Brain pericyte (primary cell): Measurements from ENCODE around the gene PAIP2B.
"Not testable (repeated sequence)": the region's sequence is repeated elsewhere in the genome, so short reads cannot be mapped to it uniquely, and the experiment has no call there.

ENCODE experiments used
- DNase-seq: peaks from one replicate; pipeline ENCODE4 v3.0.0-alpha.2; 2012; ENCODE audit warnings: low read depth, low spot score

Gene PAIP2B

GRCh38 chr2:71220743-71221142 is 6.2 kb downstream of the PAIP2B start:
- no peak for DNase-seq

DNA sequence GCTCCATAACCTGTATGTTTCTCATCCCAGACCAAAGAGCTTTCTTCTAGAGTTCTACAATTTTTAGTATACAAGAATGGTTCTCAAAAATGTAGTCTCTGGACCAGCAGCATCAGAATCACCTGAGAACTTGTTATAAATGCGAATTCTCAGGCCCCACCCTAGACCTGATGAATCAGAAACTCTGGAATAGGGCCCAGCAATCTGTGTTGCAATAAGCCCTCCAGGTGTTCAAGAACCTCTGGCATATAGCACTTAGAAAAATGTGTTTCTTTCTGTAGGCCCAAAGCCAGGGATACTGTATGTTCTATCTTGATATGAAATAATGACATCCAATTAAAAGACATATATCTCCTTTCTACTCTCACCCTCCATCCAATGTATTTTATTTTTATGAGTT is 10.4 kb downstream of the PAIP2B start:
- DNase-seq, result no peak

DNA sequence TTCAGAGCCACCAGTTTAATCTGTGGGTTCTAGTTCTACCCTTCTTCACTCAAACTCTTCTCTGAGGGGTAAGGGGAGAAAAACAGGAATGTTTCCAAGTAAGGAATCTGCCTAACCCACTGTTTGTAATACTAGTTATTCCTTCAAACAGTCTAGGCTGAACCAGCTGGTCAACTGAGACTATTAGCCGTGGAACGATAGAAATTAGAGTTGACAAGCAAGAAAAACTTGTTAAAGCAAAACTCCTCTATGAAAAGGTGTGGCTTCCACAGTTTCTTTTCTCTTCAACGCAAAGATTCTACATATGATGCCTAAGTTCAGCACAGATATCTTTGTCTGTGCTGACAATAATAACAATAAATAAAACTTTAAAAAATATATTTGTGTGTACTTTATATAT is 11.5 kb downstream of the PAIP2B start:
- no peak for DNase-seq

GRCh38 chr2:71212336-71212735 is 14.6 kb downstream of the PAIP2B start:
- no peak for DNase-seq

- DNase-seq, result no peak
Observed at GRCh38 chr2:71210292-71210691, 16.6 kb downstream of the PAIP2B start.

DNA sequence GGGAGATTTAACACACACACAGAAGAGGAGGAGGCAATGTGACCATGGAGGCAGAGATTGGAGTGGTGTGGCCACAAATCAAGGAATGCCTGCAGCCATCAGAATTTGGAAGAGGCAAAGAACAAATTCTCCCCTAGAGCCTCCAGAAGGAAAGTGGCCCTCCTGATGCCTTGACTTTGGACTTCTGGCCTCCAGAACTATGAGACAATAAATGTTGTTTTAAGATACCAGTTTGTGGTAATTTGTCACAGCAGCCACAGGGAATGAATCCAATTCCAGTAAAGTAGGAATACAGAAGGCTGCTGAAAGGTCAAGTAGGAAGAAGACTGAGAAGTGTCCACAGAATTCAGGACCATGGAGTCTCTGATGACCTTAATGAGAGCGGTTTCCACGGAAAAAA is 18.1 kb downstream of the PAIP2B start:
- no peak for DNase-seq

DNA sequence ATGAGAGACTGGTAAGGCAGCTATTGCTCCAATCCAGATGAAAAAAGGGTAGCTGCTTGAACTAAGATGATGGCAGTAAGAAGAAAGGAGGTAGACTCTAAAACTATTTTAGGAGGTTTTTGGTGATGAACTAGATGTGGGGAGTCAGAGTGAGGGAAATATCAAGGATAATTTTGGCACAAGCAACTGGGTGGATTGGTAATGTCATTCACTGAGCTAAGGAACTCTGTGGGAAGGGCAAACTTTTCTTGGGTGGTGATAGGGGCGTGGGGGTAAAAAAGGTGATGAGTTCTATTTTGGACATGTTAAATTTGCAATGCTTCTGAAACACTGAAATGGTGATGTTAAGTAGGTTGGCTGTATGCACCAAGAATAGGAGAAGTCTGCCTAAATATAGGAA is 19.3 kb downstream of the PAIP2B start:
- DNase-seq, result no peak

DNA sequence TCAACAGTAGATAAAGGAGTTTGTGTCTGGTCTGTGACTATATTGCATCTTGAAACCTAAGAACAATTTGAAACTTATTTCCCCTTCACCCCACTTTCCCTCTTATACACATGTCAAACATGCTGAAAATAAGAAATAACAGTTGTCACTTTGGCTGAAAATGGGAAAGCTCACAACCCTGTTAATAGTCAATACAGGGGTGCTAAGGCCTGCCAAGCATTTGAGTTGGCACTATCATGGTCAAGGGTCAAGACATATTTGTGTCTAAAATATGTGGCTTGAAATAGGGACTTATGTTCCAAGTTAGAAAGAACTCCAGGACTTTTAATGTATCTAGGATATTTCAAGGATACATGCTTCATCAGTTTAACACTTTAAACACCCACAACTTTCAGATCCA is 20.6 kb downstream of the PAIP2B start:
- DNase-seq, result no peak

DNA sequence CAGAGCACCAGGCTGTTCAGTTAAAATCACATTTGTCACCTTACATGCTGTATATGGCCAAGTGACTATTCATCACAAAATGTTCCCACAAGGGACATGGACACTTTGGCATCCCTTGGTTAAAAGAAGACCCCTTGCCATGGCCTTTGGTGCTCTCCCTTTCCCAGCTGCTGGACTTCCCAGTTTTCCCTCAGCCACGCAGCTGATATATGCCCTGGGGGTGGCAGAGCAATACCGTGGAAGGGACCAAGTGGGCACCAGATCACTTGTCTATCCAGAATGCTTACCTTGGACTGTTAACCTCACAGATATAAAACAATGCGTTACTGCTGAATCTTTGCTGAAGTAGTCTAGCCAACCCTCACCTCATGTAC is 35.3 kb downstream of the PAIP2B start:
- no peak for DNase-seq

- DNase-seq, result no peak
Observed at GRCh38 chr2:71190656-71191569, 36.0 kb downstream of the PAIP2B start.

- DNase-seq, result no peak
Observed at GRCh38 chr2:71187589-71187988, 39.3 kb downstream of the PAIP2B start.

- no peak for DNase-seq
Observed at GRCh38 chr2:71186973-71187372, 39.9 kb downstream of the PAIP2B start.

GRCh38 chr2:71183306-71184115 is 43.4 kb downstream of the PAIP2B start:
- not testable (repeated sequence) for DNase-seq

DNA sequence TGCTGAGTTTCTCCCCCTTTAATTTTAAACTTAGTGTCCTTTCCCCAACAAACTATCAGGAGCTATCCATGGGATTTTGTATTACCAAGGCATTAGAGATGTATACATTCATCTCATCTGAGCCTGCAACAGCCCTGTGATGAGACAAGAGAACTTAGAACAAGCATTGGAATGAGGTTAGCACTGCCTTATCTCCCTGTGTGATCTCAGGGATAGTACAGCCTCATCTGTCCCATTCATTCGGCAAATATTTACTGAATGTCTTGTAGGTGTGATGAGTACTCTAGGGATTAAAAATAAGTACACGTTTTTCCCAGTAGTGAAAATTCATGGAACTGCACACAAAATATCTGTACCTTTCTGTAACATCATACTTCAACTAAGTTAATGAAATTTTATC is 45.6 kb downstream of the PAIP2B start:
- DNase-seq, result no peak

DNA sequence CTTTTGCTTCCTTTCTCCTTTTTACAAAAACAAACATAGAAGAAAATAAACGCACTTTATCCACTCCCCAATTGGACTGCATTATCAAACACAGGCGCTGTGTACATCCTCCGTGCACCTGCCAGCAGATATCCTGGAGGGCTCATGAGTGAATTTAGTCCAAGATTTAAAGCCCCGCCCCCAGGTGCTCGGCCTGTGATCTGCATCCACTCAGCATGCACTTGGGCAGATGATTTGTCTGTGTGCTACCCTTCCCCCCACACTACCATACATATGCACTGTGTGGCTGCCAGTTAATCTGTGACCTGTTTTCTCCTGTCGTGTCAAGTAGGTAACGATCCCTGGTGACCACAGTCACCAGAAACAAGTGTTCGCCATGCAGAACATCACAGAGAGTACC is 48.1 kb downstream of the PAIP2B start:
- DNase-seq, result not testable (repeated sequence)

- DNase-seq, result no peak
Observed at GRCh38 chr2:71174207-71174606, 52.7 kb downstream of the PAIP2B start.

GRCh38 chr2:71173096-71173495 is 53.8 kb downstream of the PAIP2B start:
- DNase-seq, result no peak

DNA sequence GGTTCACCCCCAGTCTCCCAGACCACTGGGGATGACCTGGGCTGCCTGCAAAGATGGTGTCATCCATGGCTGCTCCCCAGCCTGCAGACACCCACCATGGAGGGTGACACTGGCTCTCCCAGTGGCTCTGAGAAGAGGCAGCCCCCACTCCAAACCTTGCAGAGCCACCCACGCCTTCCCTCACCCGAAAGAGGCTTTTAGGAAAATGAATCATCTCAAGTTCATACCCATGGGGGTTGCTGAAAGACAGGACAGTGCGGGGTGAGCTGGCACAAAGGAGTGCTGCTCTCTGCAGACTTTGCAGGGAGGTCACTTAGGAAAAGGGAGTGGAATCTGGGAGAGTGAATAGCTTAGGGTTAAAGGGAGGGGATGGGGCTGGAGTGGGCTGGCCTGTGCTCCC is 60.1 kb downstream of the PAIP2B start:
- no peak for DNase-seq

DNA sequence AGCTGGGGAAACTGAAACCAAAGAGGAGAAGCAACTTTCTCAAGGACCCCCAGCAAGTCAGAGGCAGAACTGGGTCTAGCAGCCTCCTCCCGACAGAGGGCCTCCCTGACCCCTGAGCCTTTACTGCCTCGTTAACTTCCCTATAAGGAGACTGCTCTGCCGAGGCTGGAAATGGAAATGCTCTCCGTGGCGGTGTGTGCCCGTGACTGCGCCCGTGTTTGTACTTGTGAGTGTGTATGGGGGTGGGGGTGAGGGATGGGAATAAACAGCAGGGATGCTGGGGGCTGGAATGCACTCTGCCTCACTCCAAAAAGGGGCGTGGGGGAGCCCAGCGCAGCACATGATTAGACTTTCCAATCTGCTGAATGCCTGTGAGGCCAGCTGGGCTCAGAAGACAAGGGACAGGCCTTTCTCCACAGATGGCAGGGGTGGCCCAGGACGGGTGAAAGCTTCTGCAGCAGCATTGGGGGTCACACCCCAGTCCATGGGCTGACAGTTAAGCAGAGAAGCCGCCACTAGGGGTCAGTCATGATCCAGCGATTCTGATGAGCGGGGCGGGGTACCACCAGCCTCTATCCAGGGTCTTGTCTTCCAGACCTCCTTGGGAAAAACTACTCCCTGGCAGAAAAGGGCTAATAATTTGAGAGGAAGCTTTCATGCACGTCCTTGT is 69.6 kb downstream of the PAIP2B start:
- no peak for DNase-seq

DNA sequence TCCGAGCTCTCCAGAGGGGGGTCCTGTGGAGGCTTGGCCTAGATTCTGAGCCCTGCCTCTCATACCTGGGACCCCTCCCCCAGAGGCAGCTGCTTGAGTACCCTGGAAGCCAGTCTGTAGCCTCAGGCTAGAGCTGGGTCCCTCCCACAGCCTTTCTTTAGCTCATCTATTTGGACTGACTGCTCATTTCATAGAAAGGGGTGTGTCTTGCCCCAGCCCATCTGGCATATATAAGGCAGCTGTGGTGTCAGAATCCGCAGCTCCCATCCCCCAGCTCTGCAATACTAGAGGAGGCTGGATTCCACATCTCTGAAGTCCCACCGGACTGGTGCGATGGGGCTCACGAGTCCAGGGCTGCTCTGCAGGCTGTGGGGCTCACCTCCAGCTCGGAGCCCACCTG is 70.3 kb downstream of the PAIP2B start:
- no peak for DNase-seq

- no peak for DNase-seq
Observed at GRCh38 chr2:71155846-71156245, 71.1 kb downstream of the PAIP2B start.

DNA sequence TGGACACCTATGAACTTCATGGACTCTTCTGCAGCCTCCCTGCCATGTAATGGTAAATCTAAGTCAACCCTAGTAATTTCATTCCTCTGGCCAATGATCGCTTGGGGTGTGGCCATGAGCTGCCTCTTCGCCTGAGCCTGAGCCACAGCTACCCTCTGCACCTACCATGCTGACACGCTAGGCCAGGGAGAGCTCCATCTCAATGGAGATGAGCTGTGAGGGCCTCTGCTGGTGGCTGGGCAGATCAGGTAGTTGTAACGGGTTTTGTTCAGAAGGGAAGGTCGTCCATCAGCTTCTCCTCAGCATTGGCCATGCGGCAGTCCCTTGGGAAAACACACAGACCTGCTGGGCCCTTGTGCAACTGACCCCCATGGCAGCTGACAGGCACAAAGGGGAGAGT is 72.1 kb downstream of the PAIP2B start:
- no peak for DNase-seq
